ENCODE results near the gene CASK.

- TF ChIP-seq, protein P1, sequence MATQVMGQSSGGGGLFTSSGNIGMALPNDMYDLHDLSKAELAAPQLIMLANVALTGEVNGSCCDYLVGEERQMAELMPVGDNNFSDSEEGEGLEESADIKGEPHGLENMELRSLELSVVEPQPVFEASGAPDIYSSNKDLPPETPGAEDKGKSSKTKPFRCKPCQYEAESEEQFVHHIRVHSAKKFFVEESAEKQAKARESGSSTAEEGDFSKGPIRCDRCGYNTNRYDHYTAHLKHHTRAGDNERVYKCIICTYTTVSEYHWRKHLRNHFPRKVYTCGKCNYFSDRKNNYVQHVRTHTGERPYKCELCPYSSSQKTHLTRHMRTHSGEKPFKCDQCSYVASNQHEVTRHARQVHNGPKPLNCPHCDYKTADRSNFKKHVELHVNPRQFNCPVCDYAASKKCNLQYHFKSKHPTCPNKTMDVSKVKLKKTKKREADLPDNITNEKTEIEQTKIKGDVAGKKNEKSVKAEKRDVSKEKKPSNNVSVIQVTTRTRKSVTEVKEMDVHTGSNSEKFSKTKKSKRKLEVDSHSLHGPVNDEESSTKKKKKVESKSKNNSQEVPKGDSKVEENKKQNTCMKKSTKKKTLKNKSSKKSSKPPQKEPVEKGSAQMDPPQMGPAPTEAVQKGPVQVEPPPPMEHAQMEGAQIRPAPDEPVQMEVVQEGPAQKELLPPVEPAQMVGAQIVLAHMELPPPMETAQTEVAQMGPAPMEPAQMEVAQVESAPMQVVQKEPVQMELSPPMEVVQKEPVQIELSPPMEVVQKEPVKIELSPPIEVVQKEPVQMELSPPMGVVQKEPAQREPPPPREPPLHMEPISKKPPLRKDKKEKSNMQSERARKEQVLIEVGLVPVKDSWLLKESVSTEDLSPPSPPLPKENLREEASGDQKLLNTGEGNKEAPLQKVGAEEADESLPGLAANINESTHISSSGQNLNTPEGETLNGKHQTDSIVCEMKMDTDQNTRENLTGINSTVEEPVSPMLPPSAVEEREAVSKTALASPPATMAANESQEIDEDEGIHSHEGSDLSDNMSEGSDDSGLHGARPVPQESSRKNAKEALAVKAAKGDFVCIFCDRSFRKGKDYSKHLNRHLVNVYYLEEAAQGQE (IDR thresholded peaks at IDR 0.05; ENCODE audit: insufficient replicate concordance, low read depth), result no peak
- TF ChIP-seq CTCF (IDR thresholded peaks at IDR 0.05; ENCODE audit: insufficient read depth, low read length) (no peak), POLR2AphosphoS5 (IDR thresholded peaks at IDR 0.05; ENCODE audit: low read depth) (no peak)
Observed at GRCh38 chrX:41970419-41970818, 47.1 kb upstream of the CASK start.
